Sigmoid colon (tissue), 4 donors: ENCODE results near the gene NTMT1.

Experiments used
- CTCF ChIP-seq, 4 experiments: fragments of 450-650 bp in 3 of 4; fragments of 200-600 bp in 1 of 4; IDR thresholded peaks; one replicate each; pipeline ENCODE4 v1.5.1; 2016 to 2019; ENCODE audit warnings: antibody characterized with exemption in 4 of 4, mild to moderate bottlenecking in 3 of 4, moderate library complexity in 2 of 4
- POLR2AphosphoS5 ChIP-seq, 4 donors: sonication (generic); formaldehyde crosslinking; IDR thresholded peaks; one replicate each; pipeline ENCODE4 v1.6.1; 2017; ENCODE audit warnings: antibody characterized with exemption in 4 of 4

GRCh38 chr9:129612815-129613519 lies 13.0 kb upstream of the NTMT1 start:
- TF ChIP-seq CTCF (IDR thresholded peaks at IDR 0.05), result no peak
- TF ChIP-seq POLR2AphosphoS5 (IDR thresholded peaks at IDR 0.05), result no peak
